CD14-positive monocyte (primary cell): ENCODE data around the gene FGFR2. TPM values are rescaled to one million over a fixed set of nuclear protein-coding genes. Genes with fewer than 3 reads are reported as not detected.

Experiments
- DNase-seq, 3 donors: peaks; one replicate each; pipeline ENCODE4 v3.0.0-alpha.2; 2011 to 2022
- H2AFZ ChIP-seq: 2 replicates; pipeline ENCODE4 v1.6.0; 2012; ENCODE audit warnings: mild to moderate bottlenecking, low read depth, low read length, inconsistent platforms; ENCODE audit not compliant: insufficient read depth, poor library complexity, severe bottlenecking
- H3K27ac ChIP-seq, 2 donors: 1 replicate in 1 of 2; 2 replicates in 1 of 2; pipeline ENCODE4 v1.5.1; 2012 to 2013; ENCODE audit warnings: low read length in 2 of 2, control low read depth in 1 of 2, inconsistent platforms in 1 of 2, low read depth in 1 of 2, mild to moderate bottlenecking in 1 of 2
- H3K27me3 ChIP-seq, 2 donors: one replicate each; pipeline versions ENCODE4 v1.6.0 to v1.6.1; 2011 to 2013; ENCODE audit warnings: low read length in 2 of 2; ENCODE audit not compliant: control insufficient read depth in 2 of 2, insufficient read depth in 2 of 2
- H3K36me3 ChIP-seq, 2 donors: replicated peaks in 1 of 2; 1 replicate in 1 of 2; 2 replicates in 1 of 2; pipeline versions ENCODE4 v1.5.1 to v1.6.1; 2012 to 2013; ENCODE audit warnings: low read length in 2 of 2, control low read depth in 1 of 2, inconsistent platforms in 1 of 2, mild to moderate bottlenecking in 1 of 2; ENCODE audit not compliant: insufficient read depth in 2 of 2, control insufficient read depth in 1 of 2
- H3K4me1 ChIP-seq, 2 donors: 1 replicate in 1 of 2; 2 replicates in 1 of 2; pipeline versions ENCODE4 v1.5.1 to v1.6.1; 2012 to 2013; ENCODE audit warnings: low read length in 2 of 2, control low read depth in 1 of 2, inconsistent platforms in 1 of 2, mild to moderate bottlenecking in 1 of 2, moderate library complexity in 1 of 2; ENCODE audit not compliant: insufficient read depth in 2 of 2, control insufficient read depth in 1 of 2
- H3K4me2 ChIP-seq: replicated peaks from 2 replicates; pipeline ENCODE3; 2012; ENCODE audit warnings: low read length, moderate library complexity, mild to moderate bottlenecking; ENCODE audit not compliant: poor library complexity, severe bottlenecking; ENCODE audit errors: extremely low read depth
- H3K4me3 ChIP-seq, 3 experiments: fragments of 200-600 bp in 1 of 3; sonication (generic) in 1 of 3; replicated peaks in 1 of 3; 1 replicate in 2 of 3; 2 replicates in 1 of 3; pipeline ENCODE4 v1.5.1; 2011 to 2013; ENCODE audit warnings: low read length in 3 of 3, mild to moderate bottlenecking in 3 of 3, control low read depth in 2 of 3, low read depth in 2 of 3, inconsistent platforms in 1 of 3, moderate library complexity in 1 of 3
- H3K79me2 ChIP-seq: 2 replicates; pipeline ENCODE4 v1.6.0; 2012; ENCODE audit warnings: mild to moderate bottlenecking, control low read depth, inconsistent platforms, low read length, moderate library complexity; ENCODE audit not compliant: insufficient read depth
- H3K9ac ChIP-seq: 2 replicates; pipeline ENCODE4 v1.6.0; 2017; ENCODE audit warnings: low read length, mild to moderate bottlenecking; ENCODE audit not compliant: insufficient read depth, poor library complexity, severe bottlenecking
- H3K9me3 ChIP-seq, 2 donors: replicated peaks in 1 of 2; 1 replicate in 1 of 2; 2 replicates in 1 of 2; pipeline versions ENCODE4 v1.5.1 to v1.6.1; 2012 to 2013; ENCODE audit warnings: low read length in 2 of 2, control low read depth in 1 of 2; ENCODE audit not compliant: control insufficient read depth in 1 of 2, insufficient read depth in 1 of 2
- H4K20me1 ChIP-seq: 2 replicates; pipeline ENCODE4 v1.6.0; 2012; ENCODE audit warnings: mild to moderate bottlenecking, low read length, control low read depth, moderate library complexity; ENCODE audit not compliant: insufficient read depth
- H3K27ac Mint-ChIP-seq, 7 donors: one replicate each; pipeline ENCODE4 v1.8.0; 2020; ENCODE audit warnings: mild to moderate bottlenecking in 7 of 7, mixed read lengths in 7 of 7, moderate library complexity in 6 of 7, inconsistent platforms in 2 of 7
- H3K27me3 Mint-ChIP-seq, 3 donors: one replicate each; pipeline ENCODE4 v1.8.0; 2021 to 2022; ENCODE audit warnings: low read depth in 3 of 3, mild to moderate bottlenecking in 3 of 3, mixed read lengths in 3 of 3, moderate library complexity in 3 of 3, inconsistent platforms in 1 of 3
- H3K36me3 Mint-ChIP-seq, 2 donors: one replicate each; pipeline ENCODE4 v1.8.0; 2020; ENCODE audit warnings: mixed read lengths in 2 of 2, inconsistent platforms in 1 of 2, mild to moderate bottlenecking in 1 of 2
- H3K4me1 Mint-ChIP-seq: one replicate; pipeline ENCODE4 v1.8.0; 2020; ENCODE audit warnings: mild to moderate bottlenecking, mixed read lengths
- H3K4me3 Mint-ChIP-seq, 2 donors: one replicate each; pipeline ENCODE4 v1.8.0; 2020; ENCODE audit warnings: mild to moderate bottlenecking in 2 of 2, mixed read lengths in 2 of 2, moderate library complexity in 1 of 2
- H3K9me3 Mint-ChIP-seq, 7 donors: one replicate each; pipeline ENCODE4 v1.8.0; 2020 to 2022; ENCODE audit warnings: mixed read lengths in 7 of 7, mild to moderate bottlenecking in 6 of 7, moderate library complexity in 6 of 7, inconsistent platforms in 2 of 7
- WGBS: methylation state at CpG from one replicate; pipeline ENCODE4 v1.1.5; 2013; ENCODE audit warnings: missing lambda C conversion rate; ENCODE audit not compliant: insufficient coverage; 5-methylcytosine and 5-hydroxymethylcytosine counted together
- intact Hi-C, 2 donors: fragments of 100-400 bp; cut with micrococcal nuclease; formaldehyde crosslinking; loops; one replicate each; pipeline versions ENCODE4 v1.15.0 to v1.15.1; 2023
- polyA plus RNA-seq, 3 donors: library from polyadenylated mRNA; depleted of rRNA in 1 of 3; unstranded in 2 of 3; stranded (reverse) in 1 of 3; fragments of 300-500 nt in 2 of 3; fragments of >200 nt in 1 of 3; fragmentation: Illumina TruSeq in 2 of 3; gene quantifications; 1 replicate in 2 of 3; 2 replicates in 1 of 3; pipeline ENCODE4 v1.2.3, GENCODE V29; 2012 to 2021
- TF ChIP-seq, protein P1 (sequence below): fragments of 200-600 bp; IDR thresholded peaks from one replicate; pipeline ENCODE4 v1.8.0; 2022; ENCODE audit warnings: antibody characterized with exemption, mild to moderate bottlenecking

Gene FGFR2
- polyA plus RNA-seq, 3 donors, result not detected

DNA sequence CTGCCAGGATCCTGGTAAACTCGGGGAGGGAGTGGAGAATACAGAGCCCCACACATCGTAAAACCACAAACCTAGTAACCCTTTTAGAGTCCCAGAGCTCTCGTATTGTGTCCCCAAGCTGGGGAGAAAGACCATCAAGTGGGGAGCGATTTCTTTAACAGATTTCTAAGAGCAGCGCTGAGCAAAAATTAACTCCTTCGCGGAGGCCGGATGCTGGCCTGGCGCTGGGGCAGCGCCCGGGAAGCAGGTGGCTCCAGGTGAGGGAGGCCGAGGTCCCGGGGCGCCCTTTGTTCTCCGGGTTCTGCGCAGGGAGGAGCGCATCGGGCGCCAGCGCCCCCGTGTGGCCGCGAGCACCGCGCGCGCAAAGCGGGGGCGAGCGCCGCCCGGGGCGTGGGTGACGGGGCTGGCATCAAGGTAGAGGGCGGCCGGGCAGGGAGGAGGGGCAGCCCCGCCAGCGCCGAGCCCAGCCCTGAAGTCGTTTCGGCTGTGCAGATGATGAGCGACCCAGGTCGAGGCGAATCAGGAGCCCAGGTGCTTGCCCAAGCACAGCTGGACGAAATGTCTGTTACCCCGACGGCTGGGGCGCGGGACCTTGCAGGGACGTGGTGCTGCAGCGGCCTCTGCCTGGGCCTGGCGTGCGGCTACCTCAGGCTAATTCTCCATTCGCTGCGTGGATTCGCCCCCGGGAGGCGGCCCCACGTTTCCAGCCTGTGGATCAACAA, 10.4 kb upstream of the FGFR2 start:
- WGBS, result 11% methylated on average over 57 of the region's 59 CpGs
- intact Hi-C loops, result loop anchor here in 1 of 2 donors (10.0 kb wide), 1 partner anchor 664 kb away; no protein-coding TSS in a partner anchor
- Histone ChIP-seq H3K27me3 (peaks cover 7 to 28% of the 10 kb centered on the region in 2 donors), H3K36me3 (no peaks in the 10 kb centered on the region), H2AFZ (no peak overlapping the region), H3K4me1 (no peaks in the 10 kb centered on the region), H4K20me1 (no peaks in the 10 kb centered on the region), H3K9me3 (no peaks in the 10 kb centered on the region), H3K9ac (no peak overlapping the region), H3K79me2 (no peaks in the 10 kb centered on the region), H3K4me2 (no peak overlapping the region), H3K4me3 (no peak overlapping the region), H3K27ac (no peak overlapping the region)
- H3K27me3 Mint-ChIP-seq, result peaks cover 18 to 44% (median 20%) of the 10 kb centered on the region in 3 donors
- peaks cover 2% of the 10 kb centered on the region for H3K4me1 Mint-ChIP-seq
- H3K9me3 Mint-ChIP-seq, result no peaks in the 10 kb centered on the region
- DNase-seq, result no peak
- no peaks in the 10 kb centered on the region for H3K36me3 Mint-ChIP-seq
- peak overlapping the region in 1 of 2 donors; percentile 35 for H3K4me3 Mint-ChIP-seq
- H3K27ac Mint-ChIP-seq, result no peak overlapping the region
- TF ChIP-seq, protein P1, sequence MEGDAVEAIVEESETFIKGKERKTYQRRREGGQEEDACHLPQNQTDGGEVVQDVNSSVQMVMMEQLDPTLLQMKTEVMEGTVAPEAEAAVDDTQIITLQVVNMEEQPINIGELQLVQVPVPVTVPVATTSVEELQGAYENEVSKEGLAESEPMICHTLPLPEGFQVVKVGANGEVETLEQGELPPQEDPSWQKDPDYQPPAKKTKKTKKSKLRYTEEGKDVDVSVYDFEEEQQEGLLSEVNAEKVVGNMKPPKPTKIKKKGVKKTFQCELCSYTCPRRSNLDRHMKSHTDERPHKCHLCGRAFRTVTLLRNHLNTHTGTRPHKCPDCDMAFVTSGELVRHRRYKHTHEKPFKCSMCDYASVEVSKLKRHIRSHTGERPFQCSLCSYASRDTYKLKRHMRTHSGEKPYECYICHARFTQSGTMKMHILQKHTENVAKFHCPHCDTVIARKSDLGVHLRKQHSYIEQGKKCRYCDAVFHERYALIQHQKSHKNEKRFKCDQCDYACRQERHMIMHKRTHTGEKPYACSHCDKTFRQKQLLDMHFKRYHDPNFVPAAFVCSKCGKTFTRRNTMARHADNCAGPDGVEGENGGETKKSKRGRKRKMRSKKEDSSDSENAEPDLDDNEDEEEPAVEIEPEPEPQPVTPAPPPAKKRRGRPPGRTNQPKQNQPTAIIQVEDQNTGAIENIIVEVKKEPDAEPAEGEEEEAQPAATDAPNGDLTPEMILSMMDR, result peak; percentile 72

DNA sequence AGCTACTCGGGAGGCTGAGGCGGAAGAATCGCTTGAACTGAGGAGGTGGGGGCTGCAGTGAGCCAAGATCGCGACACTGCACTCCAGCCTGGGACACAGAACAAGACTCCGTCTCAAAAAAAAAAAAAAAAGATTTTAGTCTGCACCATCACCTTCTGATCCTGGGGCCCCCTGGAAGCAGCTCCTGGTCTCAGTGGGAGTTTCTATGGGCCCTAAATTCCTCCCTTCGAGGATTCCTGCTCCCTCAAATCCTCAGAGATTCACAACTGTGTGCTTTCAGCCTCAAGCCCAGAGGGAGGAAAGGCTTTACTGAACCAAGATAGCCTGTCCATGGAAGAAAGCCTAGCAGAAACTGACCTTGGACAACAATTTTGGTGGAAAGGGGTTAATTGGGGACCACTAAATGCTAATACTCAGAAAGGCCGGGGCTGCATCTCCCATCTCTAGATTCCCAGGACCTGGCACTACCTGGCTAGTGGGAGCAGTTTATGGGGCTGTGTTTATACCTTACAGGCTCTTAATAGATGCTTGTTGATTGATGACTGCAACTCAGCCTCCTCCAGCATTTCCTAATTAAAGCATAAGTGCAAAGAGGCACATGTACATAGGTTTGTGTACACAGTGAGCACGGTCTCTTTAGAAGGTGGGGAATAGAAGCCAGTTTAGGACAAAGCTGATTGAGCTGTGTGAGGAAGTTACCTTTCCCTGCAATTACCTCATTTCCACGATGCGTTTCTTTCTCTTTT, 9.2 kb upstream of the FGFR2 start:
- Histone ChIP-seq H3K79me2 (no peaks in the 10 kb centered on the region), H3K4me3 (no peak overlapping the region), H3K9ac (no peak overlapping the region), H3K4me1 (no peaks in the 10 kb centered on the region), H4K20me1 (no peaks in the 10 kb centered on the region), H3K9me3 (no peaks in the 10 kb centered on the region), H3K27ac (no peak overlapping the region), H3K4me2 (no peak overlapping the region), H2AFZ (no peak overlapping the region), H3K36me3 (no peaks in the 10 kb centered on the region), H3K27me3 (peaks cover 7 to 28% of the 10 kb centered on the region in 2 donors)
- H3K4me1 Mint-ChIP-seq, result peaks cover 2% of the 10 kb centered on the region
- no peaks in the 10 kb centered on the region for H3K9me3 Mint-ChIP-seq
- intact Hi-C loops, result loop anchor here in 1 of 2 donors (10.0 kb wide), 1 partner anchor 663 kb away; no protein-coding TSS in a partner anchor
- WGBS, result 91% methylated on average over 5 of the region's 11 CpGs
- H3K36me3 Mint-ChIP-seq, result no peaks in the 10 kb centered on the region
- no peak overlapping the region for H3K27ac Mint-ChIP-seq
- no peak overlapping the region for H3K4me3 Mint-ChIP-seq
- H3K27me3 Mint-ChIP-seq, result peaks cover 22 to 49% (median 23%) of the 10 kb centered on the region in 3 donors
- TF ChIP-seq, protein P1, result no peak
- DNase-seq, result no peak
